Activated T-cell treated with anti-CD3 and anti-CD28 coated beads for 4 hours (primary cell): ENCODE data around the gene PPP3R1.
"Not testable (repeated sequence)": the region's sequence is repeated elsewhere in the genome, so short reads cannot be mapped to it uniquely, and the experiment has no call there.

ENCODE experiments used
- DNase-seq: peaks from one replicate; pipeline ENCODE4 v3.0.0-alpha.2; 2020

PPP3R1 gene

DNA sequence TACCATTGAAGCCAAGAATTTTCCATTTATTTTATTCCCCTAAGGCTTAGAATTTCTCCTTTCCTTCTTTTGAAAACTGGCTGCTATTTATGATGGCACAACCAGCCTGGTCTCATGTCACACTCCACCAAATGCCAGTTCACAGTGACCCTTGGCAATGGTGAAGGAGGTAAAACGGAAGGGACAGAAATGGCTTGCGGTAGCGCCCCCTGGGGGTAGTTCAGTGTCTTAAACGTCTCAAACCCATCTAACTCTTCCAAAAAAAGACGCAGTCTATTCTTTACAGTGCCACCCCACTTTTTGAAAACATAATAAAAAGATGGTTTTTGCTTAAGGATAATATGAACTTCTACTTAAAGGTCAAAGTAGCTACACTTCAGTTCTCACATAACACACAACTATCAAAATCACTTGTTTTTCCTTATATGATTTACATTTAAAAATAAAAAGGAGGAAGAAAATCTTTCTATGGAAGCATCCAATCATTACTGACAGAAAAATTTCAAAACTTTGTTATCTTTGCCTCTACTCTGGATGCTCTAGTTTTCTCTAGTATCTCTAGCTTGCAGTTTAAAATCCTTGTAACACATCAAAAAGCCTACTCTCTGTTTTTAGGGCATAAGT lies 66.7 kb downstream of the PPP3R1 start:
- peak; percentile 42 for DNase-seq

DNA sequence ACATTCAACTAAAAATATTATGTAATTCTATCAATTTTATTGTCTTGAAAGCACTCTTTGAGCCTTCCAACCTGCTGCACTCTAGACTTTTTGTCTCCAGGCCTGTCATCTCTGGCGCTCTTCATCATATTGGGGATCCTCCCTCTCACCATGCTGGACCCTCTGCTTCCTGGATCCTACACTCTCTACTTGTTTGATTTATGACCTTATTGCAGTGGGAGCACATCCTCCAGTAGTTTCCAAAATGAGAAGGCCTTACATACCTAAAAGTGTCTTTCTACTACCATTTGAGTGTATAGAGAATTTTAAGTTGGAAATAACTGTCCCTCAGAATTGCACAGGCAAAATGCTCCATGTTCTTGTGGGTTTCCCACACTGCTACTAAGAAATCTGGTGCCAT lies 69.4 kb downstream of the PPP3R1 start:
- no peak for DNase-seq

DNA sequence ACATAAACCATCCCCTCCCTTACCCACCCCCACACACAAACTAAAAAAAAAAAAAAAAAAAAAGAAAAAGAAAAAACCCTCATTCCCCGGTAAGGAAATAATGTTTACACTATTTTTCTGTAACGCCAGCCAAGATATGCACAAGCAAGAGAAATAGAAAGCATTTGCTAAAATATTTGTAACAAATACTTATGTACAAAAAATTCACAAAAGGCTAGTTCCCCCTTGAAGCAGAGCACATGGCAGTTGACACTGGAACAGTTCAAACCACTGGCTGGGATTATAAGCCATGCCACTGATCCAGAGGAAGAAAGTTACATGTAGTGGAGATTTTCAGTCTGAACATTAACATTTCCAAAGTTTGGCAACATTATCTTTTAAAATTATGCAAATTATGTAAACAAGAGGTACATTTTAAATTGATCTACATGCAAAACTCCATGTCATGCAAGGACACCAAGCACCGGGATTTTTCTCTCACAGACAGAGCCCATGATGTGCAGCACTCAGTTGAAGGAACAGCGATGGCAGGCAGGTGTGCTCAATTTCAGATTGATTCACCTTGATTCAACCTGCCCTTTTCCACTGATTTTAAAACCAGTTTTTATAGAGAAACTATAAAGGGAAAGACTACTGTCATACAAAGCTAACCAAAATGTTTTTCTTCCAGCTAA lies 73.2 kb downstream of the PPP3R1 start:
- DNase-seq: no peak

GRCh38 chr2:68178432-68178831 lies 73.9 kb downstream of the PPP3R1 start:
- DNase-seq: no peak

- no peak for DNase-seq
Observed at GRCh38 chr2:68177541-68177940, 74.8 kb downstream of the PPP3R1 start.

DNA sequence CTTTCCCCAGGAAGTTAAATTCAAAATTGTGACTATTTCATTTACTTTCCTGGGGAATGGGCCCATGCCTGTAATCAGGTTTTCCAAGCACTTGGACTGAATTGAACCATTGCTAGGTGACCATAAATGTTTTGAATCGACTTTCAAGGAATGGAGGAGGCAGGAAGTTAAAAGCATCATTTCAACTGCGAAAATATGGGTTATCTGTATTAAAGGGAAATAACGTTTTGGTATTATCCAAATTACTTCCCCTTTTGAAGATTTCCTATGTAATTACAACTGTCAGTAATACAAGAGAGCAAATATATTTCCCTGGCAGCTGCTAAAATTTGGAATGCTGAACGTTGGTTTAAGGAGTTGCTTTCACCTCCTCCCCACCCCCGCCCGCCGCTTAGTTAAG lies 75.7 kb downstream of the PPP3R1 start:
- no peak for DNase-seq

DNA sequence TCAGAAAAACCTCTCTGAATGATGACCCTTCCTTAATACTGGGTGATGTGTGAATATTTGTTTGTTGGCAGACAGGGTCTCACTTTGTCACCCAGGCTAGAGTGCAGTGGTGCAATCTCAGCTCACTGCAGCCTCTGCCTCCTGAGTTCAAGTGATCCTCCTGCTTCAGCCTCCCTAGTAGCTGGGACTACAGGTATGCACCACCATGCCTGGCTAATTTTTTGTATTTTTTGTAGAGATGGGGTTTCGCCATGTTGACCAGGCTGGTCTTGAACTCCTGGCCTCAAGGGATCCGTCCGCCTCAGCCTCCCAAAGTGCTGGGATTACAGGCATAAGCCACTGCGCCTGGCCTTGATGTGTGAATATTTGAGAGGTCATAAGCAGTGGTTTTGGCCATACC lies 77.1 kb downstream of the PPP3R1 start:
- not testable (repeated sequence) for DNase-seq

GRCh38 chr2:68172990-68173700 lies 79.2 kb downstream of the PPP3R1 start:
- DNase-seq: no peak

DNA sequence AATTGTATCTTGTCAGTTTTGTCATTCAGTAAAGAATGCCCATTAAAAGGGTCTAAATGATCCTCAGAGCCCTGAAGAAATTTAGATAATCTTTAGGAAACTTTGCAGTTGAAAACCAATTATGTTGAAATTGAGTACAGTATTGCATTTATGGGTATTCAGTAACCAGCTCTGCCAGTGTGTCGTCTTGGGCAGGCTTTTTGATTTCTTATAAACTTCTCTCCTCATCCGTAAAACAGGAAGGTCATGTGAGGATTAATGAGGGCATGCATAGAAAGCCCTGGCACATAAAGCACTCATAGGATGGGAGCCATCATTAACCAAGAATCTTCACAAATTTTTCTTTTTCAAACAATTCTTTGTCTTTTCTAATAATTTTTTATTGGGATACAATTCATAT lies 79.8 kb downstream of the PPP3R1 start:
- no peak for DNase-seq

DNA sequence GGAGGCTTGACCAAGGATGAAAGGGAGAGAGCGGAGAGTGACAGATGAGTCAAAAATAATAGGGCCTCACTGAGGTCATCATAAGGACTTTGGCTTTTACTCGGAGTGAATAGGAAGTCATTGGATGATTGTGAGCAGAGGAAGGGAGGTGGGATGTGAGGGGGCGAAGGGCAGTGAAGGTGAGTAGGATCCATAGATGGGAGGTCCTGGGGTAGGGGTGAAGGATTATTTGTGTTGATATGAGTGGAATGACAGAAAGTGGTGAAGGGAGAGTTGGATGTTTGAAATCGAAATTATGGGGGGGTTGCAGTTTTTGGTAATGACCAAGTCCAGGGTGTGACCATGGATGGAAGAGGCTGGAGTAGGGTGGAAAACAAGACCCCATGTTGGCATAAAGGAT lies 80.6 kb downstream of the PPP3R1 start:
- no peak for DNase-seq

- no peak for DNase-seq
Observed at GRCh38 chr2:68171146-68171545, 81.2 kb downstream of the PPP3R1 start.

DNA sequence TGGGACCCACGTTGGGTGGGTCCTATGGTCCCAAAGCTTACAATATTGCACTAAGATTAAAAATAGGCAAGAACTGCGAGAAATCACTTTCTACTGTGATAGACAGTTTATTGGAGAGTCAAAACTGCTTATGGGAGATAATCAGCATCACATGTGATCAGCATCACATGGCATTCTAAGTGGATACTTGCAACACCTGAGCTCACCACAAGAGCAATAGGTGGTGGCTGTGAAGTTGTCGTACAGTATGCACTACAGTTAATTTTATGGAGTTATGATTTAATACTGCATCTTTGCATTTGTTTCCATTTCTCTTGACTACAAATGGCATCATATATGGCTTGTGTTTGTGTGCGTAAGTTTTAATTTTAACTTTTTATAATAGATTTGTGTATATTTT lies 83.0 kb downstream of the PPP3R1 start:
- no peak for DNase-seq

DNA sequence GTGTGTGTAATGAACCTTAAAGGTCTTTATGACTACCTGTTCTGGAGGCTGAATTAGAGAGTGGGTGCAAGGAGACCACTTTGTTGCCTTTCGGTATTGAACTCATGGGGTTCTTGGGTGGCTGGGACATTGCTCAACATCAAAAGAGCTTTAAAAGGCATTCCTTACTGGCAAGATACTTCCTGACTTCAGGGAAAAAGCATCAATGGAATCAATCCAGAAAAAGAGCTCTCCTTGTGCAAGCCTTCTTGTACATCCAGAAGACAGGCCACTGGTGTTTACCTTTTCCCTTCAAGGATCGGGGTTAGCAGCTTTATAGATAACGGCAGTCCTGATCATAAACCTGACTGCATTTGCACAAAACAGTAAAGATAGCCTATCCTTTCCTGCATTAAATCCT lies 85.1 kb downstream of the PPP3R1 start:
- DNase-seq: no peak

DNA sequence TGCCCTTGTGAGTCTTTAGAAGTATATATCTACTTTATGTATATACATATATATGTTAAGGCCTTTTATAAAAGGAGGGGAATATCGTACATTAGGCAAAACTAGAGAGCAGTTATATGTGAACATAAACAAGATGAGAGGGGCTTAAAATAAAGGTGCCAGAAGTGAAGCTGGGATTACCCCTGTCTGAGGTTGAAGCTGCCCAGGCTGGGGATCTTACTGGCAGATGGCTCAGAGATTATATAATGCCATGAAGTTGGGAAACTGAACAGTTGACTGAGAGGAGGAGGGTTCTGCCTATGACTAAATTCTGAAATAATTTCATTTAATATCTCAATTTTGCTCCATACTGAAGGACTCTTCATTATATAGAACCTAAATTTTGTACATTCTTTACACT lies 88.7 kb downstream of the PPP3R1 start:
- DNase-seq: no peak

- no peak for DNase-seq
Observed at GRCh38 chr2:68158134-68158447, 94.2 kb downstream of the PPP3R1 start.

DNA sequence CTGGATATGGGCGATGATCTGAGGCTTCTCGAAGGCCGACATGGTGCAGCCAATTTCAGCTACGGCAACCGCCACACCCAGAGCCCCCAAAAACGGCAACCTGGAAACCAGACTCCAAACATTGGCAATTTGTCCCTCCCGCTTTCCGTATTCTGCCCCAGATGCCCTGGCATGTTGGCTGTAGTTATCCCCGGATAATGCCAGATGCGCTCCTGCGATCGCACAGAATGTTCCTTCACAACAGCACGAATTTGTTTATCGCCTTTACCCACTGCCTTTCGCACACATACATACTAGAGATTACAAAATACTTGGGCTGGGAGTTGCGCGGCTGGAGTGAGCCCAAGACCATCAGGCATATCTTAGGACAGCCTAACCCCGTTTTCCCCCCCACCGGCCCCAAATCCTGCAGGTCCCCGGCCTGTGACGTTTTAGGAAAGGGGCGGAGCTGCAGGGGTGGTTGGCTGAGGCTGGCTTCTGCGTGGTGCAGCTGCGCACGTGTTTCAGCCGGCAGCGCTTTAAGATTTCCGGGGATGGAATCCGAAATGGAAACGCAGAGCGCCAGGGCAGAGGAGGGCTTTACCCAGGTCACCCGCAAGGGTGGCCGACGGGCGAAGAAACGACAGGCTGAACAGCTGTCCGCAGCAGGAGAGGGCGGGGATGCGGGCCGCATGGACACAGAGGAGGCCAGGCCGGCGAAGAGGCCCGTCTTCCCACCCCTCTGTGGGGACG lies 94.8 kb downstream of the PPP3R1 start, which contains the start of gene PNO1:
Gene PNO1, plus strand, starts transcription at position 487 of the 732 bp plus-strand sequence. Its CDS starts 47 bp downstream, at position 534.
- peak; percentile 98 for DNase-seq

GRCh38 chr2:68157002-68157401 lies 95.3 kb downstream of the PPP3R1 start:
- DNase-seq: no peak

DNA sequence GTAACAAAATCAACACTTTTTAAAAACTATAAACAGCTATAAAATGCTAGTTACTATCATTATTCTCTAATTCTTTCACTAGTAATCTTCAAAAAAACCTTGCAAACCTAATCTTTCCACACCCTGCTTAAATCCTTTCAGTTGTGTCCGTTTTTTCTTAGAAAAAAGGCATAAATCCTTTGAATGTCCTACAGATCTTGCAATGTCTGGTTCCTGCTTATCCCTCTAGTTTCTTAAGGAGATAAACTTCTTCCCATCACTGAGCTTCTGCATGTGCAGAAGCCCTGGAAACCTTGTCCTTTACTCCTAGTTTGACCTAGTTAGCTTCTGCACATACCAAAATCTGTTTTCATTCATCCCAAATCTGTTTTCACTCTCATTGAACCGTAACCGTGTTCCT lies 95.9 kb downstream of the PPP3R1 start:
- DNase-seq: no peak

GRCh38 chr2:68155618-68156017 lies 96.7 kb downstream of the PPP3R1 start:
- DNase-seq: no peak

DNA sequence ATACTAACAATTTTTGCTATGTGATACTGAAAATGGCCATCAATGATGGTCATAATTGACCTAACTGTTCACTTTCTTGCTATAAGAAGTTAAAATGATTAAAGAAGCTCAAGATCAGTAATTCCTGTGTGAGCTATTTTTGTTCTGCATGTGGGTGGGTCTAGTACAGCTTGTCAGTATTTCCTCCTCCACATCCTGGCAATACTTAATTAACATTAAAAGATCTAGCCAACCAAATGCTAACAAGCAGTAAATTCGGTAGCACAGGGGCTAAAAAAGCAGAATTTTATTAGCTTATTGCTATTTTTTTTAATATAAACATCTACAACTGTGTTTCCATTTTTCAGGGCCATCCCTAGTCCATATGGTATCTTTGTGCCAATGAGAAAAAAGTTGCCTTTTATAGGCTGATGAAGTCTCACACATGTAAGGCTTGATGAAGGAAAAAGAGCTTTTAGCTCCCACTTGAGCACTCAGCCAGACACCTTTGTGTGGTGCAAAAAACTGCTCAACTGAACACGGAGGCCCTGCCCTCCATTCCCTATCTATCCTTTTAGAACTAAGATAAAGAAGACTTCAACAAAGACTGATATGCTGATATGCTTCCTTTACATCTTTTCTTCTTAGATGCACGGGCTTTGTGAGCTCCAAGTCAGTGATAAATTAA lies 99.5 kb downstream of the PPP3R1 start:
- no peak for DNase-seq

DNA sequence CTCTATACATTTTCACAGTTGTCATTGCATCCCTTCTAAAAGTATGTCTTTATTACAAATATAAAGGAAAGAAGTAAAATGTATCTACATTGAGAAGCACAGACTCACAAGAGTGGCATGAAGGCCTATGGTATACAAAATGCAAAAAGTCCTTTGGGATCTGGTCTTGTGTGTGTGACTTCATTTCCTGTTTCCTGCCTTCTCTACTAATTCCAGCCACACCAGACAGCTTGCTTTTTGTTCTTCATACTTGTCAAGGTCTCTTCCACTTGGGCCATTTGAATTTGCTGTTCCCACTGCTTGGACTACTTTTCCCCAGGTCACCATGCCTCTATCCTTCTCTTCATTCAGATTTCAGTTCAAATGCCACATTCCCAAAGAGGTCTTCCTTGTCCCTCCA lies 101.3 kb downstream of the PPP3R1 start:
- no peak for DNase-seq

GRCh38 chr2:68141875-68142274 lies 110.5 kb downstream of the PPP3R1 start:
- no peak for DNase-seq
